Measurements from ENCODE around the gene BCAS3.

BCAS3 gene

DNA sequence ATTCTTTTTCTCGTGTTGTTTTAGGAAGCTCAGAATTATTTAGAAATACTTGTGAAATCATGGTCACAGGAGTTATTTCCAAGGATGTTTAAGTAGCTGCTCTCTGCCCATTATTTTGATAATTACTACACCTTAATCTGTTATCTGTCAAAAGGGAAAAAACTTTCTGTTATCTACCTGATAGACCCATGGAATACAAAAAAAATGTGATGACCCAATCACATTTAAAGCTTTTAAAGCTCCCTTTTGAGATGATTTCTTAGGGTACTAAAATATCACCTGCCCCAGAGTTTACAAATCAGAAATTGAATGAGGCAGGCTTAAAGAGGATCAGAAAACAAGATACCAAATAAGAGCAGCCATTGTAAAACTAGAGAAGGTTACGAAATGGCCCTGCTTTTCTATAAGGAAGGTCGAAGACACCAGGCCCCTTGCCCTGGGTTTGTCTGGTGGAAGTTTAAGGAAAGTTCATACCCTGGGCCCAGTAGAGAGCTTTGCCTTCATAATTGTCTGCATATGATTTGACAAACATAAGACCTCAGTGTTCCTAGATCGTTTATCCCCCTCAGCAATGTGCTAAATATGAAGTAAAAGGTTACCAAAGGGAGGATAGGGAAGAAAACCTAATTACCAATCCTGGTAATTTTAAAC lies 572.1 kb downstream of the BCAS3 start:
- ATAC-seq (ENCODE audit: low read depth): no peak
- H3K27ac ChIP-seq (ENCODE audit: poor library complexity, severe bottlenecking): peak overlapping the region; percentile 45
- TF ChIP-seq, protein P1, sequence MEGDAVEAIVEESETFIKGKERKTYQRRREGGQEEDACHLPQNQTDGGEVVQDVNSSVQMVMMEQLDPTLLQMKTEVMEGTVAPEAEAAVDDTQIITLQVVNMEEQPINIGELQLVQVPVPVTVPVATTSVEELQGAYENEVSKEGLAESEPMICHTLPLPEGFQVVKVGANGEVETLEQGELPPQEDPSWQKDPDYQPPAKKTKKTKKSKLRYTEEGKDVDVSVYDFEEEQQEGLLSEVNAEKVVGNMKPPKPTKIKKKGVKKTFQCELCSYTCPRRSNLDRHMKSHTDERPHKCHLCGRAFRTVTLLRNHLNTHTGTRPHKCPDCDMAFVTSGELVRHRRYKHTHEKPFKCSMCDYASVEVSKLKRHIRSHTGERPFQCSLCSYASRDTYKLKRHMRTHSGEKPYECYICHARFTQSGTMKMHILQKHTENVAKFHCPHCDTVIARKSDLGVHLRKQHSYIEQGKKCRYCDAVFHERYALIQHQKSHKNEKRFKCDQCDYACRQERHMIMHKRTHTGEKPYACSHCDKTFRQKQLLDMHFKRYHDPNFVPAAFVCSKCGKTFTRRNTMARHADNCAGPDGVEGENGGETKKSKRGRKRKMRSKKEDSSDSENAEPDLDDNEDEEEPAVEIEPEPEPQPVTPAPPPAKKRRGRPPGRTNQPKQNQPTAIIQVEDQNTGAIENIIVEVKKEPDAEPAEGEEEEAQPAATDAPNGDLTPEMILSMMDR (IDR thresholded peaks at IDR 0.05; ENCODE audit: poor library complexity, severe bottlenecking): no peak
- H3K4me3 ChIP-seq (ENCODE audit: severe bottlenecking): no peak overlapping the region
- no peaks in the 10 kb centered on the region for H3K36me3 ChIP-seq (ENCODE audit: low read depth)
- H3K4me1 ChIP-seq (ENCODE audit: insufficient read depth, poor library complexity, severe bottlenecking): peaks cover 20% of the 10 kb centered on the region
- H3K27me3 ChIP-seq (ENCODE audit: insufficient read depth, poor library complexity, severe bottlenecking): no peaks in the 10 kb centered on the region
- DNase-seq (ENCODE audit: low spot score): no peak
- H3K9me3 ChIP-seq (ENCODE audit: severe bottlenecking): no peaks in the 10 kb centered on the region

DNA sequence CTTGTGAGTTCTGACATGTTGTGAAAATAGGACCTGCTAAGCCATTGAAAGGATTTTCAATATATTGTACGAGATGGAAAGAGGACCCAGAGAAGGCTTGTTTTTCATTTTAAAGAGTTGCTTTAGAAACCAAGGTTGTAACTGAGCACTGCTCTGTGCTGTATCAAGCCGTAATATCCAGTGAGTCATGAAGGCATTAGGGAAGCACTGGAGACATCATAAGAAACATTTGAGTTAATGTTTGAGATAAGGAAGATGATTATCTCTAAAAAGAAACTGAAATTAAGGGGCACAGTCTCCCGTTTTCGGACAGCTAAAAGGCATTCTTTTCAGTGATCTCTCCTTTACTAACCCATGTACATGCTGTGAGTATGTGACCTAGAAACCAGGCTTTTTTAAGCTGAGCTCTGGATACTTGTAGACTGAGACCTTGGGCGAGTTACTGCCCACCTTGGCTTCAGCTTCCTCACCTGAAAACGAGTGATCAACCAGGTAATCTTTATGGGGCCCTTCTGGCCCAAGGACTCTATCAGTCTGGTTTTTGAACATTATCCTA lies 572.8 kb downstream of the BCAS3 start:
- Histone ChIP-seq H3K9me3 (ENCODE audit: severe bottlenecking) (no peaks in the 10 kb centered on the region), H3K4me3 (ENCODE audit: severe bottlenecking) (no peak overlapping the region), H3K4me1 (ENCODE audit: insufficient read depth, poor library complexity, severe bottlenecking) (peaks cover 20% of the 10 kb centered on the region), H3K36me3 (ENCODE audit: low read depth) (no peaks in the 10 kb centered on the region), H3K27ac (ENCODE audit: poor library complexity, severe bottlenecking) (peak overlapping the region; percentile 45), H3K27me3 (ENCODE audit: insufficient read depth, poor library complexity, severe bottlenecking) (no peaks in the 10 kb centered on the region)
- DNase-seq (ENCODE audit: low spot score): no peak
- peak; percentile 60 for ATAC-seq (ENCODE audit: low read depth)
- TF ChIP-seq, protein P1 (IDR thresholded peaks at IDR 0.05; ENCODE audit: poor library complexity, severe bottlenecking): no peak

DNA sequence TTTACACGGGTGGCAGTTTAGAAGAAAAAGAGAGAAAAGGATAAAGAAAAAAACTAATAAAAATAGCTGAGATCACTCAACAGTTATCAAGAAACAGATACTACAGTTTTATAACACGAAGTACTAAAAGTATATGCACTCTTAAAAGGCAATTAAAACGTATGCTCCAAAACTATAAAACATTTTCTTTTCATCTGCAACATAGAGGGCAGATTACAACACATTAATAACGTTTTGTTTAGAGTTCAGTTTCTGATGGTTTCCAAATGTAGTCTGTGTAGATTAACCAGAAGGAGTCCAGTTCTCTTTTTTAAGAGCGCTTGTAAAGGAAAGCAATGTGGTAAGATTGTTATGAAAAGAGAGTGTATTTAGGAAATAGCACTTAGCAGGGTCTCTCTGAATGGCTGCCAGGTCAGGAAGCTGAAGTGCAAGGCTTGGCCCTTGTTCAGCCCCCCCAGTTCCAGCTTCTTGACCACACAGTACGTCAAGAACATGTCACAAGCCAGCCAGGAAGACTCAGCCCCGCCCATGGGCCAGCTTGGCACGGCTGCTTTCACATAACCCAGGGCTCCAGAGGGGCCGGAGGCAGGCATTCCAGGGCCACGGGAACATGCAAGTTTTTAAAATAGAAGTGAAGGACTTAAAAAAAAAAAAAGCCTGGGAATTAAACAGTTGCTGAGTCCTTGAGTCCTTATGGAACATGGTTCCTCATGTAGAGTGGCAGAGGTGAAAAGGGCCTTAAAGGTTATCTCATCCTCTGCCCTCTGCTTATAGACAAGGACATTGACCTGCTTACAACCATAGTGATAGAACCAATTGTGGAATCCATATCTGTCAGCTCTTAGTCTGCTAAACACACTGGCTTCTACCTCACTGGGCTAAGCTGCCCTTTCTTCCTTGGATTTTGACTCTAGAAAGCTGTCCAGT lies 574.6 kb downstream of the BCAS3 start:
- H3K4me3 ChIP-seq (ENCODE audit: severe bottlenecking): no peak overlapping the region
- H3K27ac ChIP-seq (ENCODE audit: poor library complexity, severe bottlenecking): peak overlapping the region; percentile 45
- H3K4me1 ChIP-seq (ENCODE audit: insufficient read depth, poor library complexity, severe bottlenecking): peaks cover 20% of the 10 kb centered on the region
- TF ChIP-seq, protein P1 (IDR thresholded peaks at IDR 0.05; ENCODE audit: poor library complexity, severe bottlenecking): no peak
- H3K36me3 ChIP-seq (ENCODE audit: low read depth): no peaks in the 10 kb centered on the region
- no peaks in the 10 kb centered on the region for H3K27me3 ChIP-seq (ENCODE audit: insufficient read depth, poor library complexity, severe bottlenecking)
- ATAC-seq (ENCODE audit: low read depth): no peak
- DNase-seq (ENCODE audit: low spot score): no peak
- no peaks in the 10 kb centered on the region for H3K9me3 ChIP-seq (ENCODE audit: severe bottlenecking)

DNA sequence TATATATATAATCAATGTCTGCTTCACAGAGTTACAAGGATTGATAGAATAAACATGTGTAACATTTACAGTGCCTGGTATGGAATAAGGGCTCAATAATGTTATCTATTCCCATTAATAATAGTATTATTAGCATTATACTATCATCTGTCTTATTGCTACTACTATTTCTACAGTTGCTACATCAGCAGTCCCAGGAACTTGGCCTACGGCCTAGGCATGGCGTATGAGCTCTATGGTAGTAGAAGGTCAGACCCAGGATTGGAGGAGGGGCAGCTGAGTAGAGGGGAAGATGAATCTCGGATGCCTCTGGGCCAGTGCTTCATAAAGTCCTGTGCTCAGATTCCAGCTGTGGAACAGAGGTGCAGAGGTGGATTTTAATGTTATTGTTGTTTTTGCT lies 575.7 kb downstream of the BCAS3 start:
- ATAC-seq (ENCODE audit: low read depth) (no peak), DNase-seq (ENCODE audit: low spot score) (no peak)
- Histone ChIP-seq H3K36me3 (ENCODE audit: low read depth) (no peaks in the 10 kb centered on the region), H3K9me3 (ENCODE audit: severe bottlenecking) (no peaks in the 10 kb centered on the region), H3K27ac (ENCODE audit: poor library complexity, severe bottlenecking) (no peak overlapping the region), H3K4me3 (ENCODE audit: severe bottlenecking) (no peak overlapping the region), H3K4me1 (ENCODE audit: insufficient read depth, poor library complexity, severe bottlenecking) (peaks cover 20% of the 10 kb centered on the region), H3K27me3 (ENCODE audit: insufficient read depth, poor library complexity, severe bottlenecking) (no peaks in the 10 kb centered on the region)
- TF ChIP-seq, protein P1 (IDR thresholded peaks at IDR 0.05; ENCODE audit: poor library complexity, severe bottlenecking): no peak

Data from RWPE2 (cell line).